Activated CD4-positive, CD25-positive, alpha-beta regulatory T cell treated with anti-CD3 and anti-CD28 coated beads, Interleukin-2, amount 50 U/mL, for 24 hours (primary cell): ENCODE results near the gene LPIN1.
A peak's percentile ranks its signal among the peaks of the same experiment; 100 is the strongest.

Experiments
- ATAC-seq, 2 donors: fragments of 150-1000 bp; cut with Tn5 transposase; one replicate each; pipeline ENCODE4 v1.10.0; 2021; ENCODE audit warnings: mild to moderate bottlenecking in 1 of 2, moderate library complexity in 1 of 2

LPIN1 gene

DNA sequence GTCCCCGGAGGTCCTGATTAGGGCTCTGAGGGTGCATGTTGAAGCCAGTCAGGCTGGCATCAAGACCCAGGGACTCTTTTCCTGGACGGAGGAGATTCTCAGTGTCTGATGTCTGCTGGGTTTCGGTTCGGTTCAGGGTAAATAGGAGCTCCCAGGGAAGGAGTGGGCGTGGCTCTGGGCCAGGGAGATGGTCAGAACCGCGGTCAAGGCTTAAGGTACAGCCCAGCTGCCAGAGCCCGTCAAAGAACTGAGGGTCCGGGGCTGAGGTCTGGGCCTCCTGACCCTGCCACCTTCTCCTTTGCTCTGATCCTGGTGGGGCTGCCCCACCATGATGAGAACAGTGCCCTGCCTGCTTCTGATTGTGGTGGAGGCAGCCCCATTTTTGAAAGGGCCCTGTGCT, 39.8 kb downstream of the LPIN1 start:
- ATAC-seq = no peak

DNA sequence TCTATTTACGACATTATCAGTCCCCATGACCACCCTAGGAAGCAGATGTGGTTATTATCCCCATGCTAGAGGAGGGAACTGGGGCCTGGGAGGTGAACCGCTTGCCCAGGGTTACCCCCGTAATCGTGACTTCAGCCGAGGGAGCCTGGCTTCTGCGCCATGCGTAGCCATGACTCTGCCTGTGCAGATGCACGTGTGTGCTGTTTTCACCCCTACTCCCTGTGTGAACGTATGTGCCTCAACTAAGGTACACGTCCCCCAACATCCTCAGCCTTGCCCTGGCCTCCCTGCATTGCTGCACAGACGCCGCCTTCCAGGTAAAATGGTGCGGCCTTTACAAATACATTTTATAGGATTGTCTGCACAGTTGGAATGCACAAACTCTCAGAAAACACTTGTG, 40.2 kb downstream of the LPIN1 start:
- no peak for ATAC-seq

DNA sequence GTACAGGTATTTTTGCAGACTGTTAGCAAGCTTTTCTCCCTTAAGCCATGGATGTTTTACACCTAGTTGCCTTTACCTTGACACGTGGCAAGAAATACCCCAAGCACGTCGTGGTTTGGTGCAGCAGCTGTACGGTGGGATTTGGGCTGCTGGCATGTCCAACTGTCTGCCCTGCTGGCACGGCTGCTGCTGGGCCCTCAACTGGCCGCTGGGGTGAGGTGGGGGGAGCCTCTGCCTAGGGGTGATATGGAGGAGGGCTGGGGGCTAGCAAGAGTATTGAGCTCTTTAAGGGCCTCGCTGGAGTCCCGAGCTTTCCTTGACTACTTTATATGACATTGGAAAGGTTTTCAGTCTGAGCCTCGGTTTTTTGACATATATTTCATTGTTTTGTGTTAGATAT, 41.6 kb downstream of the LPIN1 start:
- no peak for ATAC-seq

DNA sequence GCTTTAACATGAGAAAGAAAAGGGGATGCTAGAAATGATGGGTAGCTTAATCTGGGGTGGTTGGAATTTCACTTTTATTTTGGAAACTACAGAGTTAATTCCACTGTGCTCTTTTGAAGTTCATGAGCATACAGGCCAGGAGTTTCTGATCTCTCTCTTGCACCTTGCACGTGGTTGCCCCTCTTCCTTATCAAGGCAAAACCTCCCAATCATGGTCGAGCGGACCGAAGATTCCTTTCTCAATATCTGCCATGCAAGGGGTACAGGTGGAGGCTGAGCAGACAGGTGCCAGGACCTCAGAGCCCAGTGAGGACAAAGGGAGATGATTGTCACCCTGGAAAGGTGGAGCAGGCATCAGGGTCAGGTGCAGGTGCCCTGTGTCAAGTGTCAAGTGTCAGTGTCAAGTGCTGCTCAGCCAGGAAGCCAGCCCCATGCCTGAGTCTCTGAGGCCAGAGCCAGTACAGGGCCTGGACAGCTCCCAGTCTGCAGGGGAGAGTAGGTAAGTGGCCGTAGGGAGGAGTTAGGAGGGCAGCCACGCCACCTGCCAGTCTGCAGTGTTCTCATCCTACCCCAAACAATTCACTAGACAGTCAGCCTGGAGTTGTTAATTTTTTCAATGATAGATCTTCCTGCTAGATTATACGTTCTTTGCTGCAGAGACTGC, 42.2 kb downstream of the LPIN1 start:
- ATAC-seq = no peak

DNA sequence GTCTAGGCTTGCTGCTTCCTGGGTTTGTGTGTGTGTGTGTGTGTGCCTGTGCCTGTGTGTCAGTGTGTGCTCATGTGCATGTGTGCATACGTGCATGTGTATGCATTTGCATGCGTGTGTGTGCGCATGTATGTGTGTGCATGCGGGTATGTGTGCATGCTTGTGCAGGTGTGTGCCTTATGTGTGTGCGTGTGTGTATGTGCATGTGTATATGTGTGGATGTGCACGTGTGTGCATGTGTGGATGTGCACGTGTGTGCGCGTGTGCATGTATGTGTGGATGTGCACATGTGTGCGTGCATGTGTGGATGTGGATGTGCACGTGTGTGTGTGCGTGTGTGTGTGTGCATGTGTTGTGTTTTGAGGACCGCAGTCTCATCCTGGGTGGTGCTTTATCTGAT, 42.8 kb downstream of the LPIN1 start:
- ATAC-seq = no peak

DNA sequence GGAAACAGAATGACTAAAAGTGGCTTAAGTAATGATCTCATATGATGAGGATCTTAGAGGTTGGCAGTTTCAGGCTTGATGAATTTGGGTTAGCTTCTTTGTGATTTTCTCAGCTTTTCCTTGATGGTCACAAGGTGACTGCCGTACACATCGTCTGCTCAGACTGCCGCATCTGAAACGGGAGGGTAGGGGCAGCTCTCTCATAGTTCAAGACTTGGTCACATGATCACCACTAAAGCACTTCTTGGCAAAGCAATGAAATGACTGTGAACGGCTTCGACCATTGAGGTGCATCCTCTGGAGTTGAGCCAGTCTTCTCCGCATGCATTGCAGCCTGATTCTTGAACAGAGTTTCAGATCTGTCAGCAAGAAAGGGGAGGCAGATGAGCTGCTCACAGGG, 43.8 kb downstream of the LPIN1 start:
- no peak for ATAC-seq

DNA sequence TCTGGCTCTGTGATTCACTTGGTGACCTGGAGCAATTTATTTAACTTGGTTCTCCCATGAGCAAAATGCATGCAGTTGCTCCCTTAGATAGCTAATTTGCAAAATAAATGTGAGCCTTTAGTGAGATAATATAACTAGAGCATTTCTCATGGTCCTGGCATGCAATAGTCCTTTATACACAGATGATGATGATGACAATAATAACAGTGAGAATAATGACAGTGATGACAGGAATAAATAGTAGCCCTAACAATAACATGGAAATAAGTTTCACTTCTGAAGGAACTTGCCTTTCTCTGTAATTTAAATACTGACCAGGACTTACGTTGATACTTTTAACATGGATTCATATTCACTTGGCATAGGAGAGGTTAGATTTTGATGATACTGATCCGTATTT, 49.2 kb downstream of the LPIN1 start:
- ATAC-seq = no peak

DNA sequence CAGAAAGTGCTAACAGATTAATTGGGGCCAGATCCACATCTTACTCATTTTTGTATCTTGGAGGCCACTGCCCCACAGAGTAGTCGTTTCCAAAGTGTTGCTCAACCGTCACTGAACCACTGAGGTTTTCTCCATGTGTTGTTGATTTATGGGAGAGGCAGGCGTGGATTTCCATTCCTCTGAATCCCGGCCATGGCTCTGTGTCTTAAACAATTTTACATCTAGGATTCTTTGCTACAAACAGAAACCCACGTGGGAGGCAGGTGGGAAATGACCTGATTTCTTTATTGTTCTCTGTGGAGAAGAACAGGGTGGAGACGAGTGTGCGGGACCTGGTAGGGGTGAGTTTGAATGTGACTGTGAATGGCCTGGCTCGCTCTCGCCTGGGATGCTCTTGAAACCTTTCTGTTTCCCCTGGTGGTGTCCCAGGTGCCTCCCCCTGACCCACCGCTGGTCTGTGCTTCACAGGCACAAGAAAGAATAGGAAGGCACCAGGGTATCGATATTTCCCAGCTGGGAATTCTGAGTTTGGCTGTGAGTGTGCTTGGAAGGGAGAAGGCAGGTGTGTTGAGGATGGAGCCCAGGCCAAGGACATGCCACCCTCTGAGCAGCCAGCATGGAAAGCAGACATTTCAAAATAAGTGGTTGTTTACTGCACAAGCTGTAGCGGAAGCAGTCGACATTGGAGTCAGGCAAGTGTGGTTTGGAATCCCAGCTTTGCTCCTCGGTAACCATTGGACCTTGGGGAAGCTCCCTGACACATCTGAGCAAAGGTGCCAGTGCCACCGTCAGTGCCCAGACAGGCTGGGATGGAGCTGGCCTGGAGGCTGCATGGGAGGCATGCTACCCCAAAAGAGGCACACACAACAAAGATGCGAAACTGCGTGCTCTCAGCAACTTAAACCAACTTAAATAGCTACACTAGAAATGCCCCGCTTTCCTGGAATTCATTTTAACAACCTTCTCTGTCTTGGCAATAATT, 50.0 kb downstream of the LPIN1 start:
- ATAC-seq = no peak

DNA sequence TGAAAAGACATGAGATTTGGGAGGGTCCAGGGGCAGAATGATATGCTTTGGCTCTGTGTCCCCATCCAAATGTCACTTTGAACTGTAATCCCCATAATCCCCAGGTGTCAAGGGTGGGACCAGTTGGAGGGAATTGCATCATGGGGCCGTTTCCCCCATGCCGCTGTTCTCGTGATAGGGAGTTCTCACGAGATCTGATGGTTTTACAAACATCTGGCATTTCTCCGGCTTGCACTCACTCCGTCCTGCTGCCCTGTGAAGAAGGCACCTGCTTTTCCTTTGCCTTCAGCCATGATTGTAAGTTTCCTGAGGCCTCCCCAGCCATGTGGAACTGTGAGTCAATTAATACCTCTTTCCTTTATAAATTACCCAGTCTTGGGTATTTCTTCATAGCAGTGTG, 51.4 kb downstream of the LPIN1 start:
- no peak for ATAC-seq

DNA sequence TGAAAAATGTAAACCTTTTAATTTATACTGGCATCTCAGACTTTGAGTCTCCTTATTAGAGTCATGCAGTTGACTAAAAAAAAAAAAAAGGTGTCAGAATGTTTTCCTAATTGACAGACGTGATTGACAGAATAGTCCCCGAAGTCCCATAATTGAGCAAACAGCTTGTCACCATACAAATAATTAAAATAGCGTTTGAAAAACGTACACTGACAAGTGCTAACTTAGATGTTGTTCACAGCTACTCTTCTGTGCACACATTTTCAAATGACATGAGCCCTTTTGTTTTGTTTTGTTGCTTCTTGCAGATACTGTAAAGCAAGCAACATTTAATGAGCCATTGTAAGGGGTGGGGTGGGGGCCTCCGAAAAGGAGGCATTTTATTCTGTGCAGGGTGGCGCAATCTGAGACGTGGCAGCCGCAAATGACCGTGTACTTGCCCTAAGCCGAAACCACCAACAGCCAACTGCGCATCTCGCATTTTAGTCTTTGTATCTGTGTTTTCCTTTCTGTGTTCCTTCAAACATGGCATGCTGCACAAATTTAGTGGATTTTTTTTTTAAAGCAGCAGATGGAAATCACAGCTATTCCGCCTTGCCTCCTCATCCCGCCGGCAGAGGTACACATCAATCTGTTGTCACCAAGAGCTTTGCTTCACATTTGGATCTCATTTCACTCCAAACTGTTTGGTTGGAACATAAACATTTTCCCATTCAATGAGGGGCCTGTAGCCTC, 52.4 kb downstream of the LPIN1 start:
- no peak for ATAC-seq

DNA sequence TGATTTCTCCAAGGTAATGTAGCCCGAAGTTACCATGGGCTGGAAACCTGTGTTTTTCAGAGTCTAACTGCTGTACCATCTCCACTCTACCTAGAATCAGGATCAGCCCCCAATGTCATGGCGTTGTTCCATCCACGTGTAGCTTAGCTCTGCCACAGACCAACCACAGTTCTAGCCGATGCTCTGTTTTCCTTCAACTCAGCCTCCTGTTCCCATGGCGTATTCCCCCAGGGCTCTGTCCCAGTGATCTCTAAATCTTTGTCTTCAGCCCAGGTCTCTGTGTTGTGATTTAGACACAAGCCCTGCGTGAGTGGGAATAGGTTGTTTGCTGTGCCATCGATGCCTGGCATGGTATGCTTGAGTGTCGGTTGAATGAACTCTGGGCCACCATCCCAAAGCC, 53.4 kb downstream of the LPIN1 start:
- ATAC-seq = no peak

DNA sequence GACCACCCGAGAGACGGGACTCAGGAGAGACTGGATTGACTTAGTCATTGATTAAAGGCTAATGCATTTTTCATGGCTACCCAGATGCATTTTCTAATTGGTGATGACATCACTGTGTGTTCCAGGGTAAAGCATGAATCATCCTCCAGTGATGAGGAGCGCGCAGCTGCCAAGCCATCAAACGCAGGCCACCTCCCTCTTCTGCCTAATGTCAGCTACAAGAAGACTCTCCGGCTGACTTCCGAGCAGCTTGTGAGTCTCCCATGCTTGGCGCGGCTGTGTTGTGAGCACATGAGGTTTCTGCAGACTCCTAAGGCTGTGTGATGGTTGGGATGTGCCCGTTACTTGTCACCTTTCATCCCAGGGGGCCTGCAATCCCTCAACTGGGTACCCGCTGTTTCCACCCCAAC, 56.4 kb downstream of the LPIN1 start:
- ATAC-seq = no peak

DNA sequence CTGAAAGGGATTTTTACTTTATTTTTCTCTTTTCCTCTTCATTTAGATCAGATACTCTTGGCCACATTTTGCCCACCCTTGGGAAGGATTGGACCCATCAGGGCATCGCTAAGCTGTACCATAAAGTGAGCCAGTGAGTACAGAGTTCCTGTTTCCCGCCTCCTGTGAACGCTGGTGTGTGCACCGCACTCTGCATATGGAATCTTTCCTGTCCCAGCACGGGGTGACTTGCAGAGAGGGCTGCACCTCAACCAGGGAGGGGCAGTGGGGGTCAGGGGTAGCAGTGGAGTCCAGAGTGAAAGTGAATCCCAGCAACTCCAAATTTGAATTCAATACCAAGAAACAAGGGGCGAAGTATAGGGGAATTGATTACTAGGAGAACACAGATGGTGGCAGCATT, 58.6 kb downstream of the LPIN1 start:
- no peak for ATAC-seq

DNA sequence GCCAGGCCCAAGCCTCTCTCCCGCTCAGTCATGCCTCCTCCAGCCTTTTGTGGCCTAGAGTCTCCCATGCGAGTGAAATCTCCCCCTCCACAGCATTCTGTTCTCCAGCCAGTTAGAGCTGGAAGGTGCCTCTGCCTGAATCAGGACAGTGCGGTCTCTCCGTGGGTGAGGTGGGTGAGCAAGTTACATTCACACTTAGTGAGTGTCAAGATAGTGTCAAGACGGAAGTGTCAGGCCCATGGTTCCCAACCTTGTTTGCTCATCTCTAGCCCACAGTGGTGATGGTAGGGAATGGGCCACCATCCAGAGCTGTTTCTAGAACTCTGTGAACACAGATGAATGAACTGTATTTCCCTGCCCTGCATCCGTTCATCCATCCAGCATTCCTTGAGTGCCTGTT, 59.5 kb downstream of the LPIN1 start:
- ATAC-seq = no peak

DNA sequence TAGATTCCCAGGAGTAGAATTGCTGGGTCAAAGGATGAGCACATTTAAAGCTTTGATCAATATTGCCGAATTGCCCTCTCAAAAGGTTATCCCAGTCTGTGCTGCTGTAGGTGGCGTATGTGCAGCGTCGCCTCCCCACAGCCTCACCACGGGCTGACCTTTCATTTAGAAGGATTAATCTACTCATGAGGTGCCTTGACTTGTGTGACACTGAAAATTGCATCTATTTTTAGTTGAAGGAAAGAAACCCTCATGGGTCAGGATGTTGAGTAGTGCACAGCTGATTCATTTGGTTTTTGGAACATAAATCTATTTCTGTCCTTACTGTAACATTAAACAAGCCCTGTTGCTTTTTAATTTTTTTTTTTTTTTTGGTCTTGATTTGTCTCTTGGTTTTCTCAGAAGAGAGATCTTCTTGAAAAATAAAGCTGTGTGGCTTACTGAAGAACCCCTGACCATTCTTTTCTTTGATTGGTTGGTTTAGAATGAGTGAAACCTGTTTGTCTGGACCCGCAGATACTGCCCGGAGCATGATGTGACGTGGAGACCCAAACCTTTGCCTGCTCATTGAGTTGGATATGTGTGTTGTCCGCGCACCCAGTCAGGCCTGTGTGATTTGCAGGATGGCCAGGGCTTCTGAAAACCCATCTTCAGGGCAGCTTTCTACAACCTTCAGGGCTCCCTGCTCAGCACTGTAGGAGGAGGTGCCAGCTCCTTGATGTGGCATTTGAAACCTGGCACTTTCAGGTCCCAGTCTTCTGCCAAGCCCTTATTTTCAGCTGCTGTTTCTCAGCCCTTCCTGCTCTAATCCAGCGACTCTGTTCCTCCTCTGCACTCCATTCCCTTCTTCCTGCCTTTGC, 61.0 kb downstream of the LPIN1 start:
- ATAC-seq = peak; percentile 82 to 89

DNA sequence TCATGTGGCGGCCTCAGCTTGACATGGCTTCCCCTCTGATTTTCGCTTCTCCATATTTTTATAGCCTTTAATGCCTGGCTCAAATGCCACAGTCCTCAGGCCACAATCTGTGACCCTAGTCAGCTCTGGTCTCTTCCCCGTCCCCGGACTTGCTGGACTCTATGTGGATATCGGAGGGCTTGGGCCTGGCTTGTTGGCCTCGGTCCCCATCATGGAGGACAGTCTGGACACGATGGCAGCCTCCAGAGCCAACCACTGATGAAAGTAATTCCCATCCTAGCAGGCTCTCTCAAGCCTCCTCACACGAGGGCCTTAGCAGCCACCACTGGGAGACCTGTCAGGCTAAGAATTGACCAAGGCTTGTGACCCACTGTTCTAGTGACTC, 61.6 kb downstream of the LPIN1 start:
- no peak for ATAC-seq

DNA sequence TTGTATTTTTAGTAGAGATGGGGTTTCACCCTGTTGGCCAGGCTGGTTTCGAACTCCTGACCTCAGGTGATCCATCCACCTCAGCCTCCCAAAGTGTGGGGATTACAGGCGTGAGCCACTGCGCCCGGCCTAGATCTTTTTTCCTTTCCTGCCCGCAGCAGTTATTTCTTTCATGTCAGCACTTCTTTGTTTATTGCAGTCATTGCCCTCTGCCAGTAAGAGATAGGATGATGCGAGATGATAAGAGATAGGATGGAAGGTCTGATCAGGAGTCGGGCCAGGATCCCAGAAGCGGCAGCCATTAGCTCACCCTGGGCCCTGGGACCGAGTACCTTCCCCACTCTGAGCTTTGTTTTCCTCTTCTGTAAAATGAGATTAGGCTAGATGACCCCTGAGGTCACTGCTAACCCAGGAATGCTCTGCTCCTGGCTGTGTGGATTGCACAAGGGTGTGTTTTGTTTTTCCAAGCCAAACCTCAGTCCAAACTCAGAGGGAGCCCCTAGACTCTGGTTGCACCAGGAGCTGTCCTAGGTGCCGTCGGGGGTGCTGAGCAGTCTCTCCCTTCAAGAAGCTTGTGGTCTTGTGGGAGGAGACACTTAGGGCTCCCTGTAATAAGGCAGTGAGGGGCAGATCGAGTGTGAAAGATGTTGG, 63.3 kb downstream of the LPIN1 start:
- no peak for ATAC-seq

DNA sequence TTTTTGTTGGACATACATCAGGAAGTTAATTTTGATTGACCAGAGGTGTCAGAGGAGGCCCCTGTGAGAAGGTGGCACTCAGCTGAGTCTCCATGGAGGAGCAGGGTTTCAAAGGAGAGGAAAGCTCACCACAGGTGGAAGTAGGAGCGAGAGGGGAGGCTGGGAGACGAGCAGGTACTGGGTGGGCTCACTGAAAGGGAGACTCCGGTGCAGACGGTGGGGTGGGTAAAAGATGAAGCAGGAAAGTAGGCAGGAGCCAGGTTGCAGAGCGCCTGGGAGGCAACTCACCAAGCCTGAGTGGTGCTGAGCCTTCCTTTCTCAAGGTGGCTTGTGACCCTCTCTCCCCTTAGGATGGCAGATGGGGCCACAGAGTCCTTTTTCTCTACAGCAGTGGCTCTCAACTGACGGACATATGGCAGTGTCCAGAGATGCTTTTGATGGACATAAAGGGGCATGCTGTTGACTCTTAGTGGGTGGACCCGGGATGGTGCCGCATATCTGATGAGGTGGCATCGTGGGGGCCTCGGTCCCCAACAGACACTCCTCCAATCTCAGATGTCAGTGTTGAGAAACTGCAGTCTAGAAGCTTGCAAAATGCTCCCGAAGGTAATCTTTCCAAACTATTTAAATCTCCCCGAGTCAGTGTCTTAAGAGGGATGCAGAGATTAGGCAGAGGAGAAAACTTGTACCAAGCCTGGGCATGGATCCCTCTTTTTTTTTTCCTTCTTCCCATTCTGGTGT, 64.0 kb downstream of the LPIN1 start:
- ATAC-seq = no peak

DNA sequence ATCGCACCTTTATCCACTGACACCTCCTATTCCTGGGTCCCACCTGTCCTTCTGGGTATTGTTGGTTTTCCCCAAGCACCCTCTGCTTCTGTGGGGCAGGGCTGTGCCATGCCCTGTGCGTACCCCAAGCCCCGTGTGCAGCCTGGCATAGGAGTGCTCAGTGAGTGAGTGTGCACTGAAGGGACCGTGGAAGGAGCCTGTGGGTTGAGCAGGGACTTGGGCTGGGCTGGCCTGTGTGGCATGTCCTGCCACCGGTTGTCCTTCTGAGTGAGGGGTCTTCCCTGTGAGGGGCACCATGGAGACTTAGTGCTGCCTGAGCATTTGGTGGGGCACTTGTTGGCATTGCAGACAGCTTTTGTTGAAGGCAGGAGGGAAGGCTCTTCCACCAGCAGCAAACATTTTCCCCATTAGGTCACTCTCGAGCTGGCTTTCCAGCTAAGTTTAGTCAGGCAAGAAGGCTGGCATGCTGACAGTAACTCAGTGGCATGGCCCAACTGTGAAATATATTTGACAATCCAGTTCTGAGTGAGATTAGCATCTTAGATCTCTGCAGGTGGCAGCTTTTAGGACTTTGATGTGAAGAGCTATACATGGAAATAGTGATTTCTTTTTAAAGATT, 64.7 kb downstream of the LPIN1 start:
- ATAC-seq = no peak

DNA sequence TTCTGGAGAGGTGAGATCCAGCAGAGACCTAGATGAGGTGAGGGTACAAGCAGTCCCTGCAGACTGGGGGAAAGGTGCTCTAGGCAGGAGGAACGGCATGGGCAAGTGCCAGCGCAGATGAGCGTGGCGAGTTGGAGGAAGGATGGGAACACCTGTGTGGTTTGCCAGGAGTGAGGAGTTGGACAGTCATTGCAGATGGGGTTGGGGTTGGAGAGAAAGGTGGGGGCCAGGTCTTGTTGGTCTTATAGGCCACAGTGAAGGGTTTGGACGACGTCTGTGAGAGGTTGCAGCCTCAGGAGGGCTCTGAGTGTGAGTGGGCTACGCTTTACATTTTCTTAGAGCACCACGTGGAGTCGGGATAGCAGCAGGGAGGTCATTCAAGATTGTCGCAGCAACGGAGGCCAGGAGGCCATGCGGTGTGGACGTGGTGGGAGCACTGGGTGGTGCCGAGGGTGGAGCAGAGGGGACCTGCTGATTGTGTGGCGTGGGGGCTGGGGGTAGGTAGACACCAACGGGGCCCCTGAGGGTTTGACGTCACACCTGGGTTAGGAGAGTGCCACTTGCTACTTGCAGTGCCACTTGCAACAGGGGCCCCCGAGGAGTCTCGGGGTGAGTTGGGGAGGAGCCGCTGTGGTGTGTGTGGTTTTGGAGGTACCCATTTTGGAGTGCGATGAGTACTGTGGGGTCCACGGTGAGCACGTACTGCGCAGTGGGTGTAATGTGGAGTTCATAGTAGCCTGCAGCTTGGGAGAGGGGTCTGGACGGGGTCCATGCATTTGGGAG, 66.2 kb downstream of the LPIN1 start:
- no peak for ATAC-seq
